HG03095 (cell line): ENCODE results near the gene RNF17.

Source experiments
- ATAC-seq: cut with Tn5 transposase; IDR thresholded peaks from one replicate; pipeline ENCODE4 v1.9.1; 2021; ENCODE audit warnings: moderate library complexity; ENCODE audit not compliant: unreplicated experiment

RNF17 gene

GRCh38 chr13:24894277-24894971 lies 130.5 kb downstream of the RNF17 start:
- no peak for ATAC-seq

GRCh38 chr13:24894972-24895300 lies 131.0 kb downstream of the RNF17 start:
- no peak for ATAC-seq

GRCh38 chr13:24896061-24896460 lies 132.1 kb downstream of the RNF17 start:
- no peak for ATAC-seq

- ATAC-seq, result no peak
These were observed 133.3 kb downstream of the RNF17 start for GRCh38 chr13:24897293-24897692.

- ATAC-seq, result no peak
These were observed 135.6 kb downstream of the RNF17 start for GRCh38 chr13:24899601-24900000.

GRCh38 chr13:24900507-24900906 lies 136.5 kb downstream of the RNF17 start:
- ATAC-seq, result no peak

- ATAC-seq, result no peak
These were observed 141.3 kb downstream of the RNF17 start for GRCh38 chr13:24905242-24905641.

GRCh38 chr13:24906268-24906667 lies 142.3 kb downstream of the RNF17 start:
- ATAC-seq, result no peak

GRCh38 chr13:24910502-24911132 lies 146.6 kb downstream of the RNF17 start:
- no peak for ATAC-seq

GRCh38 chr13:24911133-24911908 lies 147.4 kb downstream of the RNF17 start:
- no peak for ATAC-seq

GRCh38 chr13:24916464-24916863 lies 152.5 kb downstream of the RNF17 start:
- no peak for ATAC-seq

- ATAC-seq, result no peak
These were observed 157.0 kb downstream of the RNF17 start for GRCh38 chr13:24921003-24921402.

- ATAC-seq, result no peak
These were observed 157.9 kb downstream of the RNF17 start for GRCh38 chr13:24921881-24922280.

- peak; percentile 20 for ATAC-seq
These were observed 158.4 kb downstream of the RNF17 start for GRCh38 chr13:24922387-24922744.

- ATAC-seq, result peak; percentile 85
These were observed 159.0 kb downstream of the RNF17 start for GRCh38 chr13:24922745-24923591.

GRCh38 chr13:24925318-24926231 lies 161.6 kb downstream of the RNF17 start:
- no peak for ATAC-seq

- ATAC-seq, result no peak
These were observed 163.9 kb downstream of the RNF17 start for GRCh38 chr13:24927810-24928404.

- no peak for ATAC-seq
These were observed 165.2 kb downstream of the RNF17 start for GRCh38 chr13:24929196-24929595.
